ENCODE data around the gene PLOD1.

The PLOD1 gene

Small RNAs within 50 kb of the gene (small RNA-seq; reads per million reads assigned to genes)
- gene AL096840.1 (0 reads per million in 2 experiments), gene RF00019 (0 reads per million in 2 experiments), gene RNU5E-4P (144 to 296 reads per million in 2 experiments)

Measured in SK-N-DZ (cell line).